K562 (cell line): ENCODE measurements around the gene KCNJ14. TPM values are rescaled to one million over a fixed set of nuclear protein-coding genes. Genes with fewer than 3 reads are reported as not detected.

Experiments used
- ARID1B ChIP-seq: fragments of 450-650 bp; IDR thresholded peaks from 2 replicates; pipeline ENCODE4 v1.6.1; 2016; ENCODE audit warnings: antibody characterized with exemption, mild to moderate bottlenecking, inconsistent platforms
- ARID3B ChIP-seq: fragments of 250-450 bp; sonication (Bioruptor Pico); IDR thresholded peaks from 2 replicates; pipeline ENCODE4 v1.4.0; 2020; ENCODE audit warnings: borderline replicate concordance
- ATF1 ChIP-seq, 2 experiments: fragments of 450-650 bp in 1 of 2; IDR thresholded peaks; 2 replicates each; pipeline ENCODE4 v1.6.1; 2016; ENCODE audit warnings: missing compliant biosample characterization in 1 of 2, missing genetic modification characterization in 1 of 2
- BRCA1 ChIP-seq, 2 experiments: fragments of 450-650 bp in 1 of 2; sonication (generic) in 1 of 2; formaldehyde crosslinking in 1 of 2; IDR thresholded peaks; 2 replicates each; pipeline versions ENCODE4 v1.5.0 to v1.6.1; 2017 to 2020; ENCODE audit warnings: mild to moderate bottlenecking in 1 of 2, missing genetic modification reagents in 1 of 2
- CBX8 ChIP-seq: fragments of 200-600 bp; sonication (generic); IDR thresholded peaks from 2 replicates; pipeline ENCODE4 v1.6.1; 2012; ENCODE audit warnings: borderline replicate concordance, mixed run types, low read depth, mild to moderate bottlenecking, moderate library complexity, mixed read lengths, low read length, control low read depth, inconsistent platforms; ENCODE audit not compliant: poor library complexity, severe bottlenecking; ENCODE audit errors: extremely low read depth
- CREB1 ChIP-seq, 2 experiments: sonication (generic) in 1 of 2; formaldehyde crosslinking in 1 of 2; IDR thresholded peaks; 2 replicates each; pipeline versions ENCODE4 v1.6.1 to v1.8.0; 2012 to 2022; ENCODE audit warnings: inconsistent platforms in 1 of 2, mild to moderate bottlenecking in 1 of 2, missing genetic modification reagents in 1 of 2, moderate library complexity in 1 of 2
- DPF2 ChIP-seq: fragments of 450-650 bp; IDR thresholded peaks from 2 replicates; pipeline ENCODE4 v1.6.1; 2016
- HDAC1 ChIP-seq, 2 experiments: fragments of 450-650 bp; IDR thresholded peaks; 2 replicates each; pipeline ENCODE4 v1.6.1; 2016 to 2017; ENCODE audit warnings: inconsistent platforms in 1 of 2, mild to moderate bottlenecking in 1 of 2, moderate library complexity in 1 of 2
- MNT ChIP-seq, 2 experiments: fragments of 450-650 bp; conservative IDR thresholded peaks; 2 replicates each; pipeline ENCODE4 v1.6.1; 2017; ENCODE audit warnings: mild to moderate bottlenecking in 2 of 2, moderate library complexity in 2 of 2
- MYNN ChIP-seq, 2 experiments: sonication (generic); formaldehyde crosslinking in 1 of 2; IDR thresholded peaks; 2 replicates each; pipeline versions ENCODE4 v1.5.0 to v1.6.1; 2016 to 2020; ENCODE audit warnings: antibody characterized with exemption in 1 of 2, missing genetic modification reagents in 1 of 2
- NRF1 ChIP-seq, 2 experiments: fragments of 450-650 bp; IDR thresholded peaks in 1 of 2; conservative IDR thresholded peaks in 1 of 2; 2 replicates each; pipeline ENCODE4 v1.6.1; 2014; ENCODE audit warnings: mild to moderate bottlenecking in 2 of 2
- RBBP5 ChIP-seq: fragments of 200-600 bp; sonication (generic); IDR thresholded peaks from 2 replicates; pipeline ENCODE4 v1.6.1; 2012; ENCODE audit warnings: borderline replicate concordance, mild to moderate bottlenecking, low read length, control low read depth, inconsistent platforms; ENCODE audit not compliant: insufficient read depth, poor library complexity, severe bottlenecking
- SAP30 ChIP-seq: fragments of 200-600 bp; sonication (generic); IDR thresholded peaks from 2 replicates; pipeline ENCODE4 v1.6.1; 2012; ENCODE audit warnings: borderline replicate concordance, low read depth, mild to moderate bottlenecking, moderate library complexity, low read length, control low read depth, inconsistent platforms; ENCODE audit not compliant: insufficient read depth, poor library complexity, severe bottlenecking
- SIN3A ChIP-seq, 2 experiments: fragments of 150-350 bp in 1 of 2; IDR thresholded peaks; 2 replicates each; pipeline ENCODE4 v1.6.1; 2011 to 2016; ENCODE audit warnings: borderline replicate concordance in 2 of 2, low read depth in 2 of 2, low read length in 2 of 2, mild to moderate bottlenecking in 2 of 2, moderate library complexity in 2 of 2; ENCODE audit not compliant: control insufficient read depth in 1 of 2
- ZBTB7A ChIP-seq: IDR thresholded peaks from 2 replicates; pipeline ENCODE4 v1.6.1; 2011; ENCODE audit warnings: low read depth, mild to moderate bottlenecking, low read length, moderate library complexity, borderline replicate concordance; ENCODE audit not compliant: control insufficient read depth
- ZEB2 ChIP-seq: fragments of 450-650 bp; IDR thresholded peaks from 2 replicates; pipeline ENCODE4 v1.6.1; 2016
- ZFPM2 ChIP-seq: fragments of 250-450 bp; sonication (Bioruptor Pico); IDR thresholded peaks from 2 replicates; pipeline ENCODE4 v1.5.1; 2022; ENCODE audit warnings: mild to moderate bottlenecking
- ZFX ChIP-seq: sonication (generic); formaldehyde crosslinking; IDR thresholded peaks from 2 replicates; pipeline ENCODE4 v1.8.0; 2022; ENCODE audit warnings: mild to moderate bottlenecking, missing genetic modification reagents, moderate library complexity
- ZKSCAN3 ChIP-seq: fragments of 250-450 bp; sonication (Bioruptor Pico); IDR thresholded peaks from 2 replicates; pipeline ENCODE4 v1.4.0; 2020
- ZNF134 ChIP-seq: fragments of 250-450 bp; sonication (Bioruptor Pico); conservative IDR thresholded peaks from 2 replicates; pipeline ENCODE4 v1.4.0; 2020
- ZNF740 ChIP-seq, 3 experiments: fragments of 200-800 bp in 1 of 3; sonication (Bioruptor generic) in 1 of 3; sonication (generic) in 1 of 3; formaldehyde crosslinking in 1 of 3; IDR thresholded peaks; 2 replicates each; pipeline versions ENCODE4 v1.6.1 to v1.8.0; 2016 to 2022; ENCODE audit warnings: mild to moderate bottlenecking in 2 of 3, missing compliant biosample characterization in 2 of 3, missing genetic modification characterization in 2 of 3, missing genetic modification reagents in 1 of 3
- polyA plus RNA-seq, 8 experiments: library from polyadenylated mRNA; depleted of rRNA in 4 of 8; stranded (reverse) in 5 of 8; unstranded in 3 of 8; fragments of >200 nt; fragmentation: Nextera tagmentation in 2 of 8; fragmentation: Illumina TruSeq in 1 of 8; extraction: Ambion mirVana in 2 of 8; extraction: Trizol in 1 of 8; gene quantifications; 2 replicates each; pipeline versions ENCODE4 v1.2.1 to v1.2.3, GENCODE V29; 2011 to 2014; ENCODE audit warnings: inconsistent platforms in 1 of 8, missing spikeins in 1 of 8
- total RNA-seq, 7 experiments: library from RNA; depleted of rRNA in 6 of 7; stranded (reverse); fragments of >200 nt in 6 of 7; fragmentation: Illumina TruSeq in 2 of 7; extraction: Trizol in 2 of 7; gene quantifications; 2 replicates each; pipeline versions ENCODE4 v1.2.1 to v1.2.3, GENCODE V29; 2011 to 2021; ENCODE audit warnings: low replicate concordance in 1 of 7

The KCNJ14 gene
- total and polyA plus RNA-seq, 9 of the 15 experiments (the other 6 are each of a cell fraction or from before 2014, with no cell fraction given): 0.15 to 1.6 (median 0.49) TPM

GRCh38 chr19:48502350-48503018 lies 47.1 kb downstream of the KCNJ14 start (continued):
- no peak for TF ChIP-seq ARID3B (CRISPR knock-in tag)
- TF ChIP-seq ZKSCAN3: no peak
- TF ChIP-seq DPF2: no peak
- no peak for TF ChIP-seq ZFPM2 (CRISPR knock-in tag)
- 0 out of 2 replicates have a peak, but pooled peaks have one; percentile 56 for TF ChIP-seq ZBTB7A
- TF ChIP-seq BRCA1 (IDR thresholded peaks at IDR 0.05): no peak
- 0 out of 2 replicates have a peak, but pooled peaks have one; percentile 28 for TF ChIP-seq BRCA1 (CRISPR knock-in tag; IDR thresholded peaks at IDR 0.05)
- TF ChIP-seq ARID1B: no peak
- no peak for TF ChIP-seq CBX8
- TF ChIP-seq ZNF740 (CRISPR knock-in tag; IDR thresholded peaks at IDR 0.05): no peak
- peak in 1 of 2 experiments; percentile 33; a peak in 1 of 4 replicates for TF ChIP-seq ZNF740 (tag; IDR thresholded peaks at IDR 0.05)
- TF ChIP-seq ZEB2: peak; percentile 66
- peak; percentile 33 for TF ChIP-seq RBBP5
- no peak for TF ChIP-seq MNT (conservative IDR thresholded peaks at IDR 0.05)
- TF ChIP-seq ZFX (CRISPR knock-in tag): peak; percentile 36; the same call in 1 of the 2 replicates
- no peak for TF ChIP-seq ATF1 (CRISPR knock-in tag; IDR thresholded peaks at IDR 0.05)
- TF ChIP-seq ATF1 (tag; IDR thresholded peaks at IDR 0.05): 0 out of 2 replicates have a peak, but pooled peaks have one; percentile 22
- TF ChIP-seq MYNN (IDR thresholded peaks at IDR 0.05): no peak
- TF ChIP-seq MYNN (CRISPR knock-in tag; IDR thresholded peaks at IDR 0.05): no peak
- TF ChIP-seq HDAC1 (IDR thresholded peaks at IDR 0.05): peak in 1 of 2 experiments; percentile 9; a peak in 1 of 4 replicates
- no peak for TF ChIP-seq CREB1 (IDR thresholded peaks at IDR 0.05)
- 0 out of 2 replicates have a peak, but pooled peaks have one; percentile 24 for TF ChIP-seq CREB1 (CRISPR knock-in tag; IDR thresholded peaks at IDR 0.05)
- peak; percentile 46 to 47; a peak in 3 of 4 replicates for TF ChIP-seq NRF1 (conservative IDR thresholded peaks at IDR 0.05 in 1 of 2, IDR thresholded peaks at IDR 0.05 in 1 of 2)
- no peak for TF ChIP-seq SIN3A (IDR thresholded peaks at IDR 0.05; ENCODE audit: borderline replicate concordance in 2 of 2, control insufficient read depth in 1 of 2, low read depth in 2 of 2, low read length in 2 of 2)
- TF ChIP-seq ZNF134 (CRISPR knock-in tag): no peak
- TF ChIP-seq SAP30: peak; percentile 38
